AG09309 (cell line): ENCODE data around the gene TRMT2A.

Experiments used
- DNase-seq: peaks from one replicate; pipeline ENCODE4 v3.0.0-alpha.2; 2010; ENCODE audit warnings: low read depth
- H3K4me3 ChIP-seq: 2 replicates; pipeline ENCODE4 v1.5.1; 2011; ENCODE audit warnings: mild to moderate bottlenecking, low read depth, low read length, moderate library complexity; ENCODE audit not compliant: control insufficient read depth
- TF ChIP-seq, protein P1 (sequence below): IDR thresholded peaks from 2 replicates; pipeline ENCODE4 v1.5.1; 2011; ENCODE audit warnings: mild to moderate bottlenecking, low read depth, low read length, inconsistent platforms; ENCODE audit not compliant: insufficient read depth, control insufficient read depth; ENCODE audit errors: missing control alignments

The TRMT2A gene

DNA sequence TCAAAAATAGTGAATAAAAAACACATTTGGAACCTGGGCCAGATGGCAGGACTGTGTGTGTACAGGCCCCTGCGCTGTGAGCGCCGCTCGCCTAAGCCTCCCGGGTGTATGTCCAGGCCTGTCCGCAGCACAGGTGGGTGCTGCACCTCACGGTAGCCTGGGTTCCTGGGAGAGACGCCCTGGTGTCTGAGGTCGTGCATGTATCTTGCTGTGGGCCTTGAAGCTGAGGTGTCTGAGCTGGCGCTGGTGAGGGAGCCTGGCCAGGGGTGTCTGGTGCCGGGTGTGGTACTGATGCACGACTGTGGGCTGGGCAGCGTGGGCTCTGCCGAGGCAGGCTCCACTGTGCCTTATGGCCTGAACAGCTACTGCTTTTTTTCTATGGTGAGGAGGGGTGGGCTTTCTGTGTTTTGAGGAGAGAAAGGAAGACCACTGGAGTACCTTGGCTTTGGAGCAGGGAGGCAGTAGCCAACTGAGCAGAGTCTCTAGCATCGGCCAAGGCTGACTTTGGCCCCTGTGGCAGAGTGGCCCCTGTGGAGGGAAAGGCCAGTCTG lies 10.4 kb upstream of the TRMT2A start:
- H3K4me3 ChIP-seq = no peak overlapping the region
- no peak for DNase-seq
- TF ChIP-seq, protein P1, sequence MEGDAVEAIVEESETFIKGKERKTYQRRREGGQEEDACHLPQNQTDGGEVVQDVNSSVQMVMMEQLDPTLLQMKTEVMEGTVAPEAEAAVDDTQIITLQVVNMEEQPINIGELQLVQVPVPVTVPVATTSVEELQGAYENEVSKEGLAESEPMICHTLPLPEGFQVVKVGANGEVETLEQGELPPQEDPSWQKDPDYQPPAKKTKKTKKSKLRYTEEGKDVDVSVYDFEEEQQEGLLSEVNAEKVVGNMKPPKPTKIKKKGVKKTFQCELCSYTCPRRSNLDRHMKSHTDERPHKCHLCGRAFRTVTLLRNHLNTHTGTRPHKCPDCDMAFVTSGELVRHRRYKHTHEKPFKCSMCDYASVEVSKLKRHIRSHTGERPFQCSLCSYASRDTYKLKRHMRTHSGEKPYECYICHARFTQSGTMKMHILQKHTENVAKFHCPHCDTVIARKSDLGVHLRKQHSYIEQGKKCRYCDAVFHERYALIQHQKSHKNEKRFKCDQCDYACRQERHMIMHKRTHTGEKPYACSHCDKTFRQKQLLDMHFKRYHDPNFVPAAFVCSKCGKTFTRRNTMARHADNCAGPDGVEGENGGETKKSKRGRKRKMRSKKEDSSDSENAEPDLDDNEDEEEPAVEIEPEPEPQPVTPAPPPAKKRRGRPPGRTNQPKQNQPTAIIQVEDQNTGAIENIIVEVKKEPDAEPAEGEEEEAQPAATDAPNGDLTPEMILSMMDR = no peak

DNA sequence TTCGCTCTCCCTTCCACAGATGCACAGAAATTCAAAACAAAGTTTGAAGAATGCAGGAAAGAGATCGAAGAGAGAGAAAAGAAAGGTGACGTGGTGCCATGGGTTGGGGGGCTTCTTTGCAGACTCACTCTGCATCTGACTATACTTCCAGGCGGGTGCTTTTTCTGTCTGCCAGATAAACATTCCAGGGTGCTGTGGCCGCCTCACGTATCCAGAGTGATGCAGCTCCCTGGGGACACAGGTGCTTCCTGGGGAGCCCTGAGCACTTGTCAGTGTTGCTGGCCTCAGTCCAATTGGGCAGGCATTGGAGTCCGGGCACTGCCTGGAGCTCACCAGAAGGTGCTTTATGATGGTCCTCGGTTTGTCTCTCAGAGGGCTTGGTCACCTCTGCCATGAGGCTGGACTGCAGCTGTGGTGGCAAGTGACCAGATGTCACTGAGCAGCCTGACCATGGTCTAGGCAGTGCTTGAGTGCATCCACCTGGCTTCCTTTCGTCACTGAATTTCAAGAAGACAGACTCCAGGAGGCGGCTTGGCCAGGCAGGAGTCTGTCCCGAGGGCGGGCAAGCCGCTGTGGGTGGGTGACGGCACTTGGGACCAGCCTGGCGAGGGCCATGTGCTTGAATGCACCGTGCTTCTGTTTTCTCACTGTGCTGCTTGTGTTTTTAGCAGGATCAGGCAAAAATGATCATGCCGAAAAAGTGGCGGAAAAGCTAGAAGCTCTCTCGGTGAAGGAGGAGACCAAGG lies 9.4 kb upstream of the TRMT2A start:
- DNase-seq = no peak
- H3K4me3 ChIP-seq = no peak overlapping the region
- TF ChIP-seq, protein P1 = no peak

- no peak for DNase-seq
- TF ChIP-seq, protein P1 = no peak
- H3K4me3 ChIP-seq = no peak overlapping the region
Measured at GRCh38 chr22:20125201-20126174, 8.5 kb upstream of the TRMT2A start.

- TF ChIP-seq, protein P1 = no peak
- H3K4me3 ChIP-seq = no peak overlapping the region
- DNase-seq = no peak
Measured at GRCh38 chr22:20124083-20124787, 7.2 kb upstream of the TRMT2A start.

DNA sequence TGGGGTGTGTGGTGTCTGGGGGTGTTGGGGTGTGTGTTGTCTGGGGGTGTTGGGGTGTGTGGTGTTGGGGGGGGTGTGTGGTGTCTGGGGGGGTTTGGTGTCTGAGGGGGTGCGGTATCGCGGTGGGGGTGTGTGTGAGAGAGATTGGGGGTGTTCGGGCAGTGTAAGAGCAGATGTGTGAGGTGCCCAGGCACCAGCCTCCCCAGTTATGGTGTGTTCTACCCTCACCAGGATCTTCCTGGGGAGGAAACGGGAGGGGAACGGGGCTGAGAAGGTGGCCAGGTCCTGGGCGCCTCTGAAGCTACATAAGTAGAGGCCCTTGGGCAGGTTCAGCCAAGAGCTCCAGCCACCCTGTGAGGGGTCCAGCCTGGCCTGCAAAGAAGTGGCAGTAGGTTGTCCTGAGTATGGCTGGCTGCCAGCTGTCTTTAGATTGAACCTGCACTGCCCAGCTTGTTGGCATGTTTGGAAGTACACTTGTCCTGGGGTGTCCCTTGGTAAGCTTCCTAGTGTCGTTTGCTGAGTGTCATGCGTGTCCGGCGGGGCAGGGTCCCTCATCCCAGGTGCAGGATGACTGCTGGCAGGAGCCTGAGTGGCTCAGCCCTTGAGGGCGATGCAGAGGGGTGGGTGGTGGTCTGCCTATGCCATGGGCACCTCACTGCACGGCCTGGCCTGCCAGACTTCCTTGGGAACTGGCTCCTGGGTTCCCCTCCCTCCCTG lies 6.5 kb upstream of the TRMT2A start:
- no peak for DNase-seq
- TF ChIP-seq, protein P1 = no peak
- no peak overlapping the region for H3K4me3 ChIP-seq
